SHP77 treated with DMSO at 0.1 percent for 48 hours (cell line): ENCODE results near the gene BABAM2.
"Not testable (repeated sequence)": the region's sequence is repeated elsewhere in the genome, so short reads cannot be mapped to it uniquely, and the experiment has no call there.

Experiments
- DNase-seq: peaks from one replicate; lab custom pipeline; 2025; lab: John Stamatoyannopoulos, UW

Gene BABAM2

DNA sequence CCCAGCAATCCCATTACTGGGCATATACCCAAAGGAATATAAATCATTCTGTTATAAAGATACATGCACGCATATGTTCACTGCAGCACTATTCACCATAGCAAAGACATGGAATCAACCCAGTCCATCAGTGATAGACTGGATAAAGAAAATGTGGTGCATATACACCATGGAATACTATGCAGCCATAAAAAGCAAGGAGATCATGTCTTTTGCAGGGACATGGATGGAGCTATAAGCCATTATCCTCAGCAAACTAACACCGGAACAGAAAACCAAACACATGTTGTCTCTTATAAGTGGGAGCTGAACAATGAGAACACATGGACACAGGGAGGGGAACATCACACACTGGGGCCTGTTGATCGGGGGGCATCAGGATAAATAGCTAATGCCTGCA is 441.3 kb downstream of the BABAM2 start:
- not testable (repeated sequence) for DNase-seq

DNA sequence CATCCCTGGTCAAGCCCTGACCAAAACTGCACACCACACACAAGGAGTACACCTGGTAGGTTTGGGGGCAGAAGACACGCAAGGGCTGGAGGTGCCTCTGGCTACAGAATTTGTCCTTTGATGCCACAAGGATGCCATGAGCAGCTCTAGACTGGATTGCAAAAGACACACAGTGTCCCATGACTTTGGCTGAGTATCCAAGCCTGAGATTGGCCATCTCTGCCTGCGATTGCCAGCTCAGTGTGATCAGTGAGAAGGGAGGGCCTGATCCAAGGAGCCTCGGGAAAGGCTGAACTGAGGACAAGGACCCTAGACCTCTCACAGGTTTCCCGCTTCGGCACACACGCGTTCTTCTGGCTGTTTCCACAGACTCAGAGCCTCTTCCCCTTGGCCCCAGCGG is 442.2 kb downstream of the BABAM2 start:
- no peak for DNase-seq

DNA sequence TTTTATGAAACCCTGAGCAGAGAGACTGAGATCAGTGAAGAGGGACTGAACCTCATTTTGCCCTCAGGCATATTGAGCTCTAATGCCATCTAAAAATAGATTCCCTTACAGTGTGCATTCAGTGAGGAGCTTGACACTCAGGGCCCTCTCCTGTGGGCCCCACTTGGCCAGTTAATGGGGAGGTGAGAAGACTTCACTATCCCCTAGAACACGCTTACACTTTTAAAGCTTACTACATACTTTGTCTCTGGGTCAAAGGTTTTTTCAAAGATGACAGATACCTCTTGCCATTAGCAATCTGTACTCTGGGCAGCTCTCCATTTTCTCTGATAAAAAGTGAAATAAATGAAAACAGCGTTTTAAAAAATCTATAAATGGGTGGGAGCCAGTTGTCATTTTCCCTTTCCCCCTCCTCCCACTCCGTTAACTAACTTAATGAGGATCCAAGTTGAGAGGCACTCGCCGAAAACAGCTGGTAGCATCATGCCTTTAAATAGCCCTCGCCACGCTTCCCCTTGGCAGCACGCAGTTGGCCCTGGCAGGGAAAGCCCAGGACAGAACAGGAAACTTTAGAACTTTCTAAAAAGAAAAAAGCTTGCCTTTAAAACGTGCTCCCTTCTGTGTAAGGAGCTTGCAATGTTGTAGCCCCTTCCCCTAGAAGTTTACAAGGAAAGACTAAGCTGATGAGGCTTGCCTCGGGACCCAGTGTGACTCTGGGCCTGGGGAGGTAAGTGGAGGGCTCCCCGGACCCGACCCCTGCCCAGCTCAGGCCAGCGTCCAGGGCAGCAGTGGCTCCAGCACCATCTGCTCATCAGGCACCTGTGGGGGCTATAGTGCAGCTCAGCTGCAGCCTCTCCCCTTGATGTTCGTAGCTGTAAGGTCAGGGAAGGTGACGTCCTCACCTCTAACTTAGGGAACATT is 443.3 kb downstream of the BABAM2 start:
- DNase-seq = no peak

DNA sequence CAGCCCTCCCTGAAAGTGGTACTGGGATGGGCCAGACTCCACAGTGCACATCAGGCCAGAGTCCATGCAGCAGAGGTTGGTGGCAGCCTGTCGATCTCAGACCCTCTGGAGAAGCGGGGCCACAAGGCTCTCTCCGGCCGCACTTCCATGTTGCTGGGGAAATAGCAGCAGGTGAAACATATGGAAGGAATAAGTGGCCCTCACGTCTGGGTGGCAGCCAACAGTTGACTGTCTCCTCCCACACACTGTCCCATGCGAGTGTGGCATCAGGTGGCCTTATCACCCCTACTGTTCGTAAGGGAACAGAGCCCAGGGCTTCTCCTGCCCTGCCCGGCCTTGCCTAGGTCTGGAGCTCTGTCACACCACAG is 444.0 kb downstream of the BABAM2 start:
- DNase-seq = peak; percentile 13

DNA sequence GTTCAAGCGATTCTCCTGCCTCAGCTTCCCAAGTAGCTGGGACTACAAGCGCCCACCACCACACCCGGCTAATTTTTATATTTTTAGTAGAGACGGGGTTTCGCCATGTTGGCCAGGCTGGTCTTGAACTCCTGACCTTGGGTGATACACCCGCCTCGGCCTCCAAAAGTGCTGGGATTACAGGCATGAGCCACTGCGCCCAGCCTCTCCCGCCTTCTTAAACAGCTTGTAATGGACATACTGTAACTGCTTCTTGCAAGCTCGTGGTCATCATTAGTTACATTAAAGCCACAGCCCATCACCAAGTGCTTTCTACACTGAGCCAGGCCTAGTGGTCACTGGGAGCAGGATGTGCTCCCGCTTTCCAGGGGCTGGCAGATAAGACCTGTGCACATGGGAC is 444.7 kb downstream of the BABAM2 start:
- DNase-seq = not testable (repeated sequence)

DNA sequence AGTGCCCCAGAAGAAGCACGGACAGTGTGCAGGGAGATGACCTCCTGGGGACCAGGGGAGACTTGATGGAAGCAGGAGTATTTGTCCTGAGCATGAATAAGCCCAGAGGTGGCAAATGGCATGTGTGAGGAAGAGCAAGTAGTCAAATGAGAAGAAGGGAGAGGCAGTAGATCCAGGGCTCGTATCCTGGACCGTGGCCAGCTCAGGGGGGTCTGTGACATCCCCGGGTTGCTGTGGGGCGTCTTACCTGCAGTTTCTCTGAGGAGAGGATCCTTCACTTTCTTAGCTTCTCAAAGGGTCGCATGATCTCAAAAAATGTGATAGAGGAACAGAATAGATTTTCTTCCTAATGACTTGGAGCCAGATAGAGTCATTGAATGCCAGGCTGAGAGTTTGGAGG is 445.1 kb downstream of the BABAM2 start:
- DNase-seq = no peak

DNA sequence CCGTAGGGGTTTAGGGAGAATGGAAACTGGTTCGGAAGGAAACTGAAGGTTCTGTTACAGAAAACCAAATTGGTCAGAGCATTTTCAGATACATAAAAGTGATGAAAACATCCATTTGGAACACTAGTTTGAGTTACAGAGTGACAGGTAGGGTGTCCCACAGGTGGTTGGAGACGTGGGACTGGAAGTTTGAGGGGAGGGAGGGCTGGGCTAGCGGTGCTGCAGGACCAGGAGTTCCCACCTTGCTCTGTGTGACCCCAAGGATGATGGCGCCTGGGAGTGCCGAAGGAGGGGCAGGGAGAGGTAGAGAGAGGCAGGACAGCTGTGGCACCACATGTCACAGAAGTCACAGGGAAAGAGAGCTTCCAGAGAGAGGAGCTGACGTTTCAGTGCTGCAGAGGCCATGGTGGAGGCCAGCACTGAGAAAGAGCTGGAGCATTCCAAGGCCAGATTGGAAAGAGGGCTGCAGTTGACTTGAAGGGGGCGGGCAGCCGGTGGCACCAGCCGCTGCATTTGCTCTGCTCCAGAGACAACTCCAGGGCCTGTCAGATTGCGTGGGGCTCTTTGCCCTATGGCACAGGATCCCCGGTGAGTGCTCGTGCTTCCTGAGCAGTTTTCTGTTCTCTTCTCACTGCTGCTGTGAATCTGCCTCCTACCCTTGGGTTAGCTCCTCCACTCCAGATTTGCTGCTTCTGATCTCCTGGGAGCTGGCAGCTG is 445.9 kb downstream of the BABAM2 start:
- DNase-seq = no peak

DNA sequence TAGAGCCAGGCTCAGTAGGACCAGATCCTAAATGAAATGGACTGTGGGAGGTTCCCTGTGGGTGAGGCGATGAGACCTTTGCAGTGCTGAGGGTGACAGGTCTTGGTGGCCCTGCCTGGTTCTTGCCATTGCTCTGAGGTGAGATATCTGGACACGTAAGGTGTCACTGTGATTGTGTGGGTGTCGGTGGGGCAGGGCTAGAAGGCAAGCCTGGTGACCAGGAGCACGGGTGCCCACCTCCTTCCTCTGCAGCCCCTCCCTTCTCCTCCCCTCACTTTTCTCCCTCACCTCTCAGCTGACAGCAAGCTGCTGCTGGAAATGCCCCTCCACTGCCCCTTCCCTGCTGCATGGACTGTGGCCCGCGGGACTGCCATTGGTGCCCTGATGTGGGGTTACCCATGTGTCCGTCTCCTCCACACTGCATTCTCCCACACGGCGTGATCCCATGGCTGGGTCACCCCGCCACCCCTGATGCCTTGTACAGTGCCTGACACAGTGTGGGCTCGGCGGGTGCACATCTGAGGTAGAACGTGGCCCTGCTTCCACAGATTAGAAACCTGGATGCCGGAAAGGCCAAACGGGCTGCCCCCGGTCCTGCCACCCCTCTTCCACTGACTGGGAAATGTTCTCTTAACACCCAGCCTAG is 446.6 kb downstream of the BABAM2 start:
- no peak for DNase-seq

DNA sequence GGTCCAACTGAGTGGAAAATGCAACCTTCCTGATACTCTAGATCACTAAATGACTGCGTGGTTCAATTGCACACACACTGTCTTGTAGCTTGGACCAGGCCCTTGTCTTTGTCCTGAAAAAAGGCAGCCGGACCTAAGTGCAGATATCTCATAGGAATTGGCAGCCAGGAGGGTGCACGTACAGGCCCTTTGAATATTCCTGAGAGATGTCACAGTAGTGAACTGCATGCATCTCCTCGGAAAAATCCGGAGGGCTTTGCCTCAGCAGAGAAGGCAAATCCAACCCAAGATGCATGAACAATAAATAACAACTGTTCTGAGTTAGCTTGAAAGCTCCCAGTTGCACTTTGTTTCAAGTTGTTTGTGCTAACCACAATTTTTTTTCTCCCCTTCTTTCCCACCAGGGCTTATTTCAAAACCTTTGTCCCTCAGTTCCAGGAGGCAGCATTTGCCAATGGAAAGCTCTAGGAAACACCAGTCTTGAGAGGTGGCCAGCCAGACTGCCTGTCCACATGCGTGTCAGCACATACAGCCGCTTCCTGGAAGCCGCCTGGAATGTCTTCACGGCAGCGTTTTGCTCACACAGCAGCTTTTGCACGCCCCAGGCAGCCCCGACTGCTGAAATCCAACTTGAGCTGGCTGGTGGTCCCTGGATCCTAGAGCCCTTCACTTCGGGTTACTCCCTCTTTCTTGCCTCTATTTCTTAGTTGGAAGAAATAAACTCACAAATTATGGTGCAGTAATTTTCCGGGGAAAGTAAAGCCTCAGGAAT is 447.7 kb downstream of the BABAM2 start:
- no peak for DNase-seq

DNA sequence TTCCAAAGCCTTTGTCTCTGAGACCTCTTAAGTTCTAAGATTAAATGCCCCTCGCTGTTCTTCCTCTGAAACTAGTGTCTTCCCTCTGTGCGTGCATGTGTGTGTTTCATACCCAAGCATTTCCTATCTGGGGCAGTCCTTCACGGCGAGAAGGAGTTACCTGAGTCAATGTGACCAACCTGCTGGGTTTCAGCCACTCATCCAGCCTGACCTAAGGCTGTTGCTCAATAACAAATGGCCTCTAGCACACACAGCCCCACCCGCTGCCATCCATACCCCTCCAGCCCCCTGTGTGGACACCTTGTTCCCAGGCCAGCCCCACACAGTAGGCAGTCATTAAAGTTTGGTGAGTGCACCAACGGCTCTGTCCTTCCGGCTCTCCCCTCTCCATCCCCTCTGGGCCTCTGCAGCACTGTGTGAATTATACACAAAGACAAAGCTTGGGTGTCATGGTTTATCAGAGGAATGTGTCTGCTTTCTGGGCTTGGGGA is 448.3 kb downstream of the BABAM2 start:
- DNase-seq = no peak

DNA sequence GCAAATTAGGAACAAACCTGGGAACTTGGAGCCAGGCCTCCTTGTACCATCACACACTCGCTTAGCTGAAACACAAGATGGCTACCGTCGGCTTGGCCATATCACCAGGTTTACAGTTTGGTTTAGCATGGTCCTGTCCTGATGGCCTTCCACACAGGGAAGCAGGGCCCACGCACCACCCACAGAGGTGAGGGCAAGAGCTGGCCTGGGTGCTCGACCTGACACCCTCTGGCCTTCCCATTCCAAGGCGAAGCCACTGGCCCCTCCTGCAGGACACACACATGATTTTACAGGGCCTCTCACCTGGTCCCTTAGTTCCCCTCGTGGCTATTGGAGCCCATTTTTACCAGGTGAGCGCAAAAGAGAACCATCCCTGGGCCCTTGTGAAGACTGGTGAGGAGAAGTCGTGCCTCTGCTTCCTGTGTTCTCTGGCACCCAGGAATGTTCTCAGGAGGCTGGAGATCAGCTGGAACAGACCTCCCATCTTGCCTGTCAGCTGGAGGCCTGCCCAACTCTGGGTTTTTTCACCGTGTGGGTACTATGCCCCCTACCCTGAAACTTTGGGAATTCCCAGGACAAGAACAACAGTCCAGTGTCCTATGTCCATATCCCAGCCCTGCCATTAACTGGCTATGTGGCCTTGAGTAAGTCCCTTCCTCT is 449.1 kb downstream of the BABAM2 start:
- DNase-seq = no peak

DNA sequence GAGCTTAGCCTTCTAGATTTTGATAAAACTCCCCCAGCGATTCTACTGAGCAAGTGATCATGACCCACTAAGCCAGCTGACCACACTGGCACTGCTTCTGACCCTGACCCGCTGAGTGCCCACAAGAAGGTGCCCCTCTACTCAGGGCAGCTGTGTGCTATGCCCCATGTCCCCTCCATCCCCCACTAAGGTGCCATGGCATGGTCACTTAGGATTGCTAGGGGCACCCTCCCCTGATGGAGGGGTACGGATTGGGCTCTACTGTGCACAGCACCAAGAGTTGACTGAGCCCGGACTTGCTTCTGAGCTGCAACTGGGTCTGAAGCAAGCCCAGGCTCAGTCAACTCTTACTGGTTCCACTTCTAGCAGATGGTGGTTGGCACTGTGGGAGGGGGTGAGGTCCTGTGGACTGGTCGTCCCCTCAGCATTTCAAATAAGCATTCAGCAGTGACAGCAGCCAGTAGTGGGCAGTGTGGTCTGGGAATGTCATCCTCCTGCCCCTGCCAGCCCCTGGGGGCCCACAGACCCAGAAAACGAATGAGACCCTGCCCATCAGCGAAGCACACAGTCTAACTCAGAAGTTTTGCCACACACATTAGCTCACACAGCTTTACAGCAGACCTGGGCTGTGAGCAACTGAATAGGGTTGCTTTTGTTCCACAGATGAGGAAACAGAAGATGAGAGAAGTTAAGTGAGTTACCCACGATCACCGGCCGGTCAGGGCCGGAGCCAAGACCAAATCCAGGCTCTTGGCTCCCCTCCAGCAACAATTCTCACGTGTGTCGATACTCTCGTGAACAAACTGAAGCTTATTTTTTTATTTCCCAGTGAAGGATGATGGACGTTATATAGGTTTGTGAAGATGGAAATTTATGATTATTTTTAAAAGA is 450.0 kb downstream of the BABAM2 start:
- DNase-seq = no peak

DNA sequence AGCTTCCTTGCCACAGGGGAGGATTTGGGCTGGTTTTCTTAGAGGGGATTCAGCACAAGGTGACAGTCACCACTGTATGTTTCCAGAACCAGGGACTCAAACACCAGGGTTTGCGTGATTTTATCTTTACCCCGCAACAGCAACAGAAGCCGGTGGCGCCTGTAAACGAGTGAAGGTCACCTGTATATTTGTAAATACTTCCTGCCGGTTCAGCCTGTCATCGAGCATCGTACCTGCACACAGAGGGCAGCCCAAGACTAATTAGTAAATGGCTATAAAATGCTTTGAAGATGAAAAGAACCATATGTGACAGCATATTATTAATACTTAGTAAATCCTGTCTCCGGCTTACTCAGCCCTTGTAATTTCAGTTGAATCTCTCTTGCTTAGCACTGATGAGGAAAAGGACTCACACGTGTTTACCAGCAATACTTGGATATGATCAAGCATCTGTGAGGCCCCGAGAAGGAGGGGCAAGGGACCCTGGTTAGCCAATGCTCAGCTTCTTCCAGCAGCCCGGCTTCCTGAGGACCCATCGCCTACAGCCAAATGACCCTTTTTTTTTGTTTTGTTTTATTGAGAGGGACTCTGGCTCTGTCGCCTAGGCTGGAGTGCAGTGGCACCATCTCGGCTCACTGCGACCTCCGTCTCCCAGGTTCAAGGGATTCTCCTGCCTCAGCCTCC is 450.8 kb downstream of the BABAM2 start:
- DNase-seq = no peak

DNA sequence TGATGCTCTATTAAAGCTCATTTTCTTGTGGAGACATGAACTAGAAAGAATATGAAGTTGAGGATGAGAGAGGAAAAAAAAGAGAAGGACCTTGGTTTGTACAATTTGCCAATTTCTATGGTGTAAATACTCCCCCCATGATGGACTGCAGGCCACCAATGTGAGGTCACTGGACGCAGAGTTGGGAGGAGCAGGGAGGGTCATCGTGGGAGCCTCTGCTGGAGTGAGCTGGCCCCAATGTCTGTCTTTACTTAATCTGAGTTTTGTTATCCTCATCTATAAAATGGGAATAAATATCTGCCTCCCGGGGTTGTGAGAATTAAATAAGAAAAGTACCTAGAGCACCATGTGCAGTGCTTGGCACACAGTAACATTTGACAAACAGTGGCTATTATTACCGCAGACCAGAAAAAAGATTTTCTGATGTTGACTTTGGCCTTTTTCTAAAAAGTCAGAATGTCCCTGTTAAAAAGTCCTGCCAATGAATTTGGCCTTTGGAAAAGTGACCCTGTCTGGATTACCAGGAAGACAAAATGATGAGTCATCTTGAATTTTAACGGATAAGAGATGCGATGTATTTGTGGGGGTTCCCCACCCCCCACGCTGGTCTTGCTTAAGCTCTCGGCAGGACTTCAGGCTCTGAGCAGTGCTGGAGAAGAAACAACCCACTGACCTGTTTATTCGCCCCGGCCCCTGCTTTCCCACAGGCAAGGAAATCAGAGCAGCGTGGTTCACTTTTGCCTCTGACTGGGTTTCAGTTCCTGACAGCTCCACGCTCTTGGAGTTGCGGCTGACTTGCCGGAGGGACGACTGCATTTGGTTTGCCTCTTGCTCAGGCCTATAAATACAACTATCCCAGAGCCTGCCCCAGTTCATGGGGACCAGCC is 451.8 kb downstream of the BABAM2 start:
- DNase-seq = no peak

DNA sequence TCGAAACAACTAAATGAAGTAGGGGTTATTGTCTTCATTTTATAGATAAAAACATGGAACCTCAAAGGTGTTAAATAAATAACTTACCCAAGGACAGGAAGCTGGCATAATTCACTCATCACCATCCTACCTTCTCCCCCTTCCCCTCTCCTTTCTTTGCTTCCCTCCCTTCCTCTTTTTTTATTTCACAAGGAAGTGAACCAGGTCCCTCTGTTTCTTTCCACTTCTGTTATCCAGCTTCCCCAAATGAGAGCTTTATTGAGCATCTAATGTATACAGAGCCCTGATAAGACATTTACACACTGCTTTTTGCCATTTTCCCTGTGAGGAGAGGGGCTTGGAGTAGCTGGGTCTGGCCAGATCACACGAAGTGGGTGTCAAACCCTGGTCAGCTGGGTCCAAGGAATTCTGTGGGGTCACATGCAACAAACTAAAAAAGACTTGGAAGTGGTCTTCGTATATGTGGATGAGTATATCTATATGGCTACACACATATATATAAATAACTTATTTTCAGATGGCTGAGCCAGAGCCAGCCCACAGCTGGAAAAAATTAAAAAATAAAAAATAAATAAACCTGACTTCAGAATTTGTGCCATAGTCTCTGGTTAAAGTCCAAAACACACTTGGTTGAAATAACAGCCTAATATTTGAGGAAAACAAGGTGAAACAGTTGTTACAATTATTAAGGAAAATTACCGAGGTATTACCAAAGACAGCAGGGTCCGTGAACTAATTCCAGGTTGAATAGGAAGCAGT is 452.8 kb downstream of the BABAM2 start:
- no peak for DNase-seq

DNA sequence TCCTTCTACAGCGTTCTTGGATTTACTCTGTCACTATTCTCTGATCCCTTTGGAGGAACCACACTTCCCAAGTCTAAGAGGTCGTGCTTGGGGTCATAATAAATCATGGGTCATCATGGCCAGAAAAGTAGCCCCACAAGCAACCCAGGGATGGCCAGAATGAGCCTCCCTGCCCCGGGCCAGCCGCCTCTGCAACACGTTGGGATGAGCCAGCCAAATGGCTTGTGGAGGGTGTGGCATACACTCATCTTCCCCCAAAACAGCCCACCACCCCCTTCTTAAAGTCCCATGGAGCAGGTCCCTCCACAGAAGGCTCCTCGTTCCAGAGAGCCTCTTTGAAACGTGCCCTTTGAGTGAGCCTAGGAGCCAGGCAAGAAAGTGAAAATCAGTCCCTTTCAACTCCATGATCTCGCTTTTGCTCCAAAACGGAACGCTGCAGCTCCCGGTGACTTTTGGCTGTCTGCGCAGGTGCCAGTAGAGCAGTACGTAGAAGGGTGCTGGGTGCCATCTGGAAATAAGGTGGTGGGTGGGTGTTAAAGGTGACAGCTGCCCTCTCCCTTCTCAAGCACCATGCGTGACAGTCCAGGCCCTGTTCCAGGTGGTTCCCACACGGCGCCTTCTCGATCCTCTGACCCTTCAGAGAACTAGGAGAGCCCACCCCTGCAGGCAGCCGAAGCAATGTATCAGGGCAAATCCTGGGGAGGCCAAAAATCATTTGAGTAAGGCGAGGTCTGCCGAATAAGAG is 453.6 kb downstream of the BABAM2 start:
- DNase-seq = no peak

DNA sequence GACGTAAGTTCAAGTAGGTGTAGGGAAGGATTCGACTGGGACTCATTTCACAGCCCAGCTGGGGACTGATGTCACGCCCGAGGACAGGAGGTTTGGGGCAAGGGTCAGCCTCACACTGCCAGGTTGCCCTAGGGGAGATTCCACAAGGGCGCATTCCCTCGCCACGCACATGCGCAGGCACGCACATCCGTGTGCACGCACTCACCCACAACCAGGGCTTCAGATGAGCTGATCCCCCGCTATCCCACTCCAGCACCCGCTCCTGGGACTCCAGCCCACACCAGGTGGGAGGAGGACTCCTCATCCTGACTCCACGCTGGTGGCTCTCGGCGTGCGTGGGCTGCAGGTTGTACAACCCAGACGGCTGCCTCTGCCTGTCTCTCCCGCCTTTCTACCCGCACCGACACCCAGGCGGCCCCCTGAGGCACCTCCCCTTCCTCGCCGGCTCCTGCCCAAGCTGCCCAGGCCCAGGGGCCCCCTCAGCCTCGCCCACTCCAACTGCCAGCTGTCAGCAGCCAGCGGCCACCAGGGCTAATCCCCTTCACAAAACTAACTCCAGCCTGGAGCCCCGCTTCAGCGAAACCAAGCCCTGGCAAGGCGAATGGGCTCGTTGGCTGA is 454.3 kb downstream of the BABAM2 start:
- DNase-seq = no peak
